ENCODE results near the gene SSB.

SSB gene

GRCh38 chr2:169824373-169825333 is 26.0 kb downstream of the SSB start, which contains the start of gene METTL5:
TSS of gene METTL5 (minus strand) at chr2:169824905. CDS start at chr2:169824597, 308 bp downstream.
- TF ChIP-seq, protein P1, sequence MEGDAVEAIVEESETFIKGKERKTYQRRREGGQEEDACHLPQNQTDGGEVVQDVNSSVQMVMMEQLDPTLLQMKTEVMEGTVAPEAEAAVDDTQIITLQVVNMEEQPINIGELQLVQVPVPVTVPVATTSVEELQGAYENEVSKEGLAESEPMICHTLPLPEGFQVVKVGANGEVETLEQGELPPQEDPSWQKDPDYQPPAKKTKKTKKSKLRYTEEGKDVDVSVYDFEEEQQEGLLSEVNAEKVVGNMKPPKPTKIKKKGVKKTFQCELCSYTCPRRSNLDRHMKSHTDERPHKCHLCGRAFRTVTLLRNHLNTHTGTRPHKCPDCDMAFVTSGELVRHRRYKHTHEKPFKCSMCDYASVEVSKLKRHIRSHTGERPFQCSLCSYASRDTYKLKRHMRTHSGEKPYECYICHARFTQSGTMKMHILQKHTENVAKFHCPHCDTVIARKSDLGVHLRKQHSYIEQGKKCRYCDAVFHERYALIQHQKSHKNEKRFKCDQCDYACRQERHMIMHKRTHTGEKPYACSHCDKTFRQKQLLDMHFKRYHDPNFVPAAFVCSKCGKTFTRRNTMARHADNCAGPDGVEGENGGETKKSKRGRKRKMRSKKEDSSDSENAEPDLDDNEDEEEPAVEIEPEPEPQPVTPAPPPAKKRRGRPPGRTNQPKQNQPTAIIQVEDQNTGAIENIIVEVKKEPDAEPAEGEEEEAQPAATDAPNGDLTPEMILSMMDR (conservative IDR thresholded peaks at IDR 0.05), result peak; percentile 98

GRCh38 chr2:169827272-169828140 is 28.8 kb downstream of the SSB start, which contains the start of gene UBR3:
TSS of gene UBR3 (plus strand) at chr2:169827454. CDS start at chr2:169827508, 54 bp downstream.
- peak within 1 kb of the TSS; percentile 91 for H3K27ac ChIP-seq

More at GRCh38 chr2:169824373-169825333, 26.0 kb downstream of the SSB start, which contains the start of gene METTL5:
- peak within 1 kb of the TSS; percentile 85 for H3K27ac ChIP-seq

GRCh38 chr2:169828141-169828811 is 29.6 kb downstream of the SSB start:
- peak overlapping the region; percentile 91 for H3K27ac ChIP-seq
- TF ChIP-seq, protein P1 (conservative IDR thresholded peaks at IDR 0.05), result no peak

More at GRCh38 chr2:169827272-169828140, 28.8 kb downstream of the SSB start, which contains the start of gene UBR3:
- TF ChIP-seq, protein P1 (conservative IDR thresholded peaks at IDR 0.05), result 0 out of 2 replicates have a peak, but pooled peaks have one; percentile 13

DNA sequence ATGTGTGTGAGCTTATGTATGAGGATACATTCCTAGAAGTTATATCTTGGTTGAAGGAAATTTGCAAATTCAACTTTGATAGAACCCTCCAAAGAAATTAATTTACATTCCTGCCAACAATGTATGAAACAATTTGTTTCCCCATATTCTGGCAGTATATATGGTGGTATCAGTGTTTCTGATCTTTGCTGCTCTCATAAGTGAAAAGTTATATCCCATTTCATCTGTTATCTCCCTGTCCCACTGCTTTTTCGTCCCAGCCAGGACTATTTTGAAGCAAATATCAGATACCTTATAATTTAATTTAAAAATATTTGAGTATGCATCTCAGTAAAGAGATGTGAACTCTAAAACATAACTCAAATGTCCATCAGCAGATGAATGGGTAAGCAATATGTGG is 35.7 kb downstream of the SSB start:
- H3K27ac ChIP-seq, result no peak overlapping the region
- TF ChIP-seq, protein P1 (conservative IDR thresholded peaks at IDR 0.05), result no peak

- TF ChIP-seq, protein P1 (conservative IDR thresholded peaks at IDR 0.05), result no peak
Measured at GRCh38 chr2:169838743-169839489, 40.2 kb downstream of the SSB start.

DNA sequence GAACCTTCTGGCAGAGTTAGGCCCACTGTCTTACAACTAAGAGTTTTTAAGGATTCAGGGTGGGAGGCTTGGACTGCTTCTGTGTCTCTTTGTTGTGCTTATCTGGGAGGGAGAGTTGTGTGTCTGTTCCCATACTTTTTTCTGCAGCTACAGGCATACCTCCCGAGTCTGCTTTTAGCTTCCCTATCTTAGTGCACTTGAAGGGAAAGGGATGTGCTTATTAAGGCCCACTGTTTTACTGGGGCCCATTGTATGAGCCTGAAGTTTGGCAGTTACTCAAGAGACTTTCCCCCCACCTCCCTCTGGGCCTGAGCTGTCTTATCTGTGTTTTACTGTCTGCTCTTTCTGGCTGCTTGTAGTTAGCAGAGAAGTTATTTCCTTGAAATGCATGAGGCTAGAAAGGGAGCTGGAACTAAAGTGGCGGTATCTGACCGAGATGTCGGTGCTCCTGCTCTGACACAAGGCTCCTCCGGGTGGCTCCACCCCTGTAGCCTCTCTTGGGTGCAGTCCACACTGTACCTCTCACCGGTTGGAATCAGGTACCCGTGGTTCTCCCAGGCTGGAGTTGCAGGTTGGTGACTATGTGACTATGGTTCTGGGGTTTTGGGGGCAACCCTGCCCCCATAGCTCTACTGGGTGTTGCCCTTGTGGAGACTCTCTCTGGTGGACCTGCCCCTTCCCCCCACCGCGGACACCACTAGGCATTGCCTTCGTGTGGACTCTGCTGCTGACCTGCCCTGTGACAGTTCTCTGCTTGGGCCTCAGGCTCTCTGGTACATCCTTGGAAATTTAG is 41.5 kb downstream of the SSB start:
- TF ChIP-seq, protein P1 (conservative IDR thresholded peaks at IDR 0.05), result no peak
- no peak overlapping the region for H3K27ac ChIP-seq

More at GRCh38 chr2:169838743-169839489, 40.2 kb downstream of the SSB start:
- no peak overlapping the region for H3K27ac ChIP-seq

All from VCaP (cell line).